H9 (cell line): ENCODE measurements around the gene NRXN3. TPM values are rescaled to one million over a fixed set of nuclear protein-coding genes. Genes with fewer than 3 reads are reported as not detected.

Experiments
- DNase-seq: peaks from one replicate; pipeline ENCODE4 v3.0.0-alpha.2; 2017
- H2AFZ ChIP-seq: one replicate; pipeline ENCODE4 v1.6.1; 2013; ENCODE audit warnings: mild to moderate bottlenecking, low read length, control low read depth, moderate library complexity
- H2AK5ac ChIP-seq: 2 replicates; pipeline ENCODE4 v1.6.1; 2013; ENCODE audit warnings: low read length, control low read depth, mixed read lengths; ENCODE audit not compliant: insufficient read length
- H2BK120ac ChIP-seq: one replicate; pipeline ENCODE4 v1.6.1; 2013; ENCODE audit warnings: low read depth, mild to moderate bottlenecking, low read length, control low read depth, inconsistent platforms; ENCODE audit not compliant: poor library complexity, severe bottlenecking
- H2BK12ac ChIP-seq: 2 replicates; pipeline ENCODE4 v1.6.1; 2013; ENCODE audit warnings: low read length, control low read depth, mixed read lengths, low read depth; ENCODE audit not compliant: insufficient read length
- H2BK15ac ChIP-seq: 2 replicates; pipeline ENCODE4 v1.6.1; 2013; ENCODE audit warnings: low read depth, low read length, control low read depth
- H2BK20ac ChIP-seq: one replicate; pipeline ENCODE4 v1.6.1; 2013; ENCODE audit warnings: low read depth, mild to moderate bottlenecking, low read length, control low read depth, inconsistent platforms; ENCODE audit not compliant: poor library complexity, severe bottlenecking
- H2BK5ac ChIP-seq: 2 replicates; pipeline ENCODE4 v1.6.1; 2013; ENCODE audit warnings: low read length, control low read depth, mixed read lengths; ENCODE audit not compliant: insufficient read length
- H3K14ac ChIP-seq: 2 replicates; pipeline ENCODE4 v1.6.1; 2013; ENCODE audit warnings: low read length, control low read depth; ENCODE audit not compliant: insufficient read depth
- H3K18ac ChIP-seq: 2 replicates; pipeline ENCODE4 v1.6.1; 2013; ENCODE audit warnings: low read depth, mild to moderate bottlenecking, mixed read lengths, low read length, control low read depth; ENCODE audit not compliant: insufficient read length
- H3K23ac ChIP-seq: 2 replicates; pipeline ENCODE4 v1.6.1; 2013; ENCODE audit warnings: low read length, control low read depth, mixed read lengths, low read depth; ENCODE audit not compliant: insufficient read length
- H3K23me2 ChIP-seq: 2 replicates; pipeline ENCODE4 v1.6.1; 2013; ENCODE audit warnings: low read depth, mild to moderate bottlenecking, mixed read lengths, low read length, control low read depth; ENCODE audit not compliant: insufficient read length, poor library complexity, severe bottlenecking
- H3K27ac ChIP-seq: 2 replicates; pipeline ENCODE4 v1.5.1; 2013; ENCODE audit warnings: low read length, control low read depth, mixed read lengths, low read depth; ENCODE audit not compliant: insufficient read length
- H3K27me3 ChIP-seq: 2 replicates; pipeline ENCODE4 v1.6.1; 2013; ENCODE audit warnings: low read length, control low read depth, inconsistent platforms; ENCODE audit not compliant: insufficient read depth
- H3K4ac ChIP-seq: 2 replicates; pipeline ENCODE4 v1.6.1; 2013; ENCODE audit warnings: low read depth, mild to moderate bottlenecking, control low read depth, inconsistent platforms, low read length, moderate library complexity
- H3K4me1 ChIP-seq: 2 replicates; pipeline ENCODE4 v1.6.1; 2013; ENCODE audit warnings: low read length, control low read depth, inconsistent platforms; ENCODE audit not compliant: insufficient read depth
- H3K4me2 ChIP-seq: 2 replicates; pipeline ENCODE4 v1.6.1; 2013; ENCODE audit warnings: low read length, control low read depth, mixed read lengths; ENCODE audit not compliant: insufficient read length, insufficient read depth
- H3K56ac ChIP-seq: 2 replicates; pipeline ENCODE4 v1.6.1; 2013; ENCODE audit warnings: low read depth, mild to moderate bottlenecking, mixed read lengths, low read length, control low read depth; ENCODE audit not compliant: insufficient read length
- H3K79me1 ChIP-seq: 2 replicates; pipeline ENCODE4 v1.6.1; 2013; ENCODE audit warnings: low read depth, mild to moderate bottlenecking, moderate library complexity, low read length, control low read depth, inconsistent platforms; ENCODE audit not compliant: insufficient read depth, poor library complexity, severe bottlenecking
- H3K79me2 ChIP-seq: 2 replicates; pipeline ENCODE4 v1.6.1; 2013; ENCODE audit warnings: low read length, control low read depth, inconsistent platforms; ENCODE audit not compliant: insufficient read depth
- H3K9ac ChIP-seq: 2 replicates; pipeline ENCODE4 v1.6.1; 2013; ENCODE audit warnings: low read length, control low read depth, mixed read lengths; ENCODE audit not compliant: insufficient read length; ENCODE audit errors: extremely low read depth
- H3K9me3 ChIP-seq: one replicate; pipeline ENCODE4 v1.6.1; 2013; ENCODE audit warnings: low read depth, low read length, inconsistent platforms; ENCODE audit not compliant: control insufficient read depth
- H3T11ph ChIP-seq: one replicate; pipeline ENCODE4 v1.6.1; 2013; ENCODE audit warnings: mild to moderate bottlenecking, low read length, control low read depth, inconsistent platforms
- H4K20me1 ChIP-seq: one replicate; pipeline ENCODE4 v1.6.1; 2013; ENCODE audit not compliant: control insufficient read depth, insufficient read length, insufficient read depth
- H4K5ac ChIP-seq: 2 replicates; pipeline ENCODE4 v1.6.1; 2013; ENCODE audit warnings: low read depth, mild to moderate bottlenecking, mixed read lengths, low read length, control low read depth; ENCODE audit not compliant: insufficient read length
- H4K8ac ChIP-seq: replicated peaks from 2 replicates; pipeline ENCODE4 v1.6.1; 2013; ENCODE audit warnings: low read length, control low read depth, mixed read lengths, low read depth; ENCODE audit not compliant: insufficient read length
- H4K91ac ChIP-seq: 2 replicates; pipeline ENCODE4 v1.6.1; 2013; ENCODE audit warnings: low read depth, mild to moderate bottlenecking, moderate library complexity, mixed read lengths, low read length, control low read depth; ENCODE audit not compliant: insufficient read length
- H3K27ac Mint-ChIP-seq, 3 experiments: 2 replicates in 2 of 3; 3 replicates in 1 of 3; pipeline ENCODE4 v1.8.0; 2020 to 2021; ENCODE audit warnings: mixed read lengths in 3 of 3, mild to moderate bottlenecking in 1 of 3, moderate library complexity in 1 of 3
- H3K27me3 Mint-ChIP-seq: 2 replicates; pipeline ENCODE4 v1.8.0; 2021; ENCODE audit warnings: low read depth, mild to moderate bottlenecking, moderate library complexity, mixed read lengths
- H3K36me3 Mint-ChIP-seq, 3 experiments: 2 replicates in 2 of 3; 3 replicates in 1 of 3; pipeline ENCODE4 v1.8.0; 2020 to 2021; ENCODE audit warnings: low read depth in 3 of 3, mixed read lengths in 3 of 3; ENCODE audit not compliant: insufficient read depth in 1 of 3
- H3K4me1 Mint-ChIP-seq, 2 experiments: 2 replicates each; pipeline ENCODE4 v1.8.0; 2020; ENCODE audit warnings: mixed read lengths in 2 of 2
- H3K4me3 Mint-ChIP-seq, 2 experiments: 2 replicates in 1 of 2; 3 replicates in 1 of 2; pipeline ENCODE4 v1.8.0; 2020 to 2021; ENCODE audit warnings: mild to moderate bottlenecking in 2 of 2, mixed read lengths in 2 of 2, moderate library complexity in 1 of 2
- H3K9me3 Mint-ChIP-seq, 2 experiments: 2 replicates in 1 of 2; 3 replicates in 1 of 2; pipeline ENCODE4 v1.8.0; 2020; ENCODE audit warnings: mild to moderate bottlenecking in 2 of 2, mixed read lengths in 2 of 2, moderate library complexity in 1 of 2
- CTCF ChIP-seq: fragments of 200-600 bp; sonication (generic); conservative IDR thresholded peaks from 3 replicates; pipeline ENCODE4 v1.8.0; 2021; ENCODE audit warnings: antibody characterized with exemption, mild to moderate bottlenecking
- WGBS: extraction: QIAGEN DNeasy Blood & Tissue Kit; methylation state at CpG from one replicate; pipeline ENCODE4 v1.1.7; 2013; ENCODE audit warnings: missing lambda C conversion rate, low lambda C conversion rate, mixed read lengths; ENCODE audit not compliant: insufficient read length; ENCODE audit errors: extremely low coverage; 5-methylcytosine and 5-hydroxymethylcytosine counted together
- total RNA-seq: library from RNA; stranded (reverse); gene quantifications from 2 replicates; pipeline ENCODE4 v1.2.1, GENCODE V29; 2021

Gene NRXN3
- total RNA-seq, 1 experiment from 2014 or later: 1.8 TPM

DNA sequence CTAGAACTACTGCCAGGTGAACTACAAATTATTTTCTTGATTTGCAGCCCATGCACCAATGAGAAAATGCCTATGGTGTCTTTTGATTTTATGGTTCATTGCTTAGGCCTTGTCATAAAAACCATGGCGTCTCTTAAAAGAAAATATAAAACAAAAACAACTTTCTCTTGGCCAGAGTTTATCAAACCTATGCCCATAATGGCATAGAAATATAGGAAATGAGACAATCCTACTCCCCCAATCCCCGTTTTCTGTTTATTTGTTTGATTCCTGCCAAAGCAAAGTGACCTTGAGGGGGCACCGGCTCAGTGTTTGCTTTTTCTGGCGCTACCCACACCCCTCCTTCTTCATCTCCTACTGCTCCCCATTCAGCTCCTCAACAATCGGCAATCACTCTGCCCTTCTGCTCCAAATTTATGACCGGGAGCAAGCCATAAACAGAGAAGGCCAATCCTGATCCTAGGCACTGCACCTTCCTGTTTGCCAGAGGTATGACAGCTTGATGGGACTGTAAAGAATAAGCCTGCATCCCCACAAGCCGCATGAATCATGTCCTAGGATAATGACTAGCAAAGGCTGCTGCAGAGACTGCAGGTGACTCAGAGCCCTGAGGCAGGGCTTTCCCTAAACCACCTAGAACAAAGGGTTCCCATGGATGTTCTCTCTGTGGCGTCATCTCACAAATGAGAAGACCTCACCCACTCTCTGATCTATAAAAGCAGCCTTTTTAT is 874.9 kb downstream of the NRXN3 start:
- H2BK12ac ChIP-seq: no peak overlapping the region
- no peak overlapping the region for H3K14ac ChIP-seq
- H3K27me3 ChIP-seq: no peaks in the 10 kb centered on the region
- no peaks in the 10 kb centered on the region for H3K79me1 ChIP-seq
- no peak overlapping the region for H2BK5ac ChIP-seq
- no peak overlapping the region for H3K4me2 ChIP-seq
- Mint-ChIP-seq H3K9me3 (peaks cover 0 to 7% of the 10 kb centered on the region in 2 experiments; a peak in 1 of 5 replicates), H3K4me3 (no peak overlapping the region), H3K4me1 (peaks cover 14% of the 10 kb centered on the region in 2 experiments), H3K27me3 (no peaks in the 10 kb centered on the region), H3K27ac (0 out of 7 replicates have a peak overlapping the region, but pooled peaks of 1 of the 3 experiments have one; percentile 19), H3K36me3 (peaks cover 0 to 7% (median 5%) of the 10 kb centered on the region in 3 experiments; a peak in 4 of 7 replicates)
- H2BK15ac ChIP-seq: no peak overlapping the region
- no peak overlapping the region for H4K8ac ChIP-seq
- WGBS: no CpG with 5 or more reads among the region's 8 CpGs
- H4K91ac ChIP-seq: no peak overlapping the region
- H3K27ac ChIP-seq: no peak overlapping the region
- no peaks in the 10 kb centered on the region for H3K9me3 ChIP-seq
- H2AFZ ChIP-seq: no peak overlapping the region
- no peak overlapping the region for H3K4ac ChIP-seq
- no peaks in the 10 kb centered on the region for H3K79me2 ChIP-seq
- no peak overlapping the region for H3K56ac ChIP-seq
- no peak overlapping the region for H2AK5ac ChIP-seq
- H2BK20ac ChIP-seq: no peak overlapping the region
- no peak overlapping the region for H3K9ac ChIP-seq
- H3T11ph ChIP-seq: no peak overlapping the region
- TF ChIP-seq CTCF: no peak
- no peak overlapping the region for H3K18ac ChIP-seq
- no peak overlapping the region for H4K5ac ChIP-seq
- peaks cover 2% of the 10 kb centered on the region; the same call in 1 of the 2 replicates for H3K4me1 ChIP-seq
- H2BK120ac ChIP-seq: no peak overlapping the region
- H3K23ac ChIP-seq: no peak overlapping the region
- H4K20me1 ChIP-seq: no peaks in the 10 kb centered on the region
- peak; percentile 61 for DNase-seq
- no peaks in the 10 kb centered on the region for H3K23me2 ChIP-seq
